GM23338 (cell line): ENCODE data around the gene ZNF566.

ENCODE experiments used
- CREB1 ChIP-seq: fragments of 250-450 bp; sonication (Bioruptor Pico); IDR thresholded peaks from 2 replicates; pipeline ENCODE4 v1.5.0; 2020; ENCODE audit warnings: low read depth, mild to moderate bottlenecking, moderate library complexity
- EZH2 ChIP-seq: fragments of 200-600 bp; sonication (generic); IDR thresholded peaks from one replicate; pipeline ENCODE4 v1.8.0; 2017; ENCODE audit warnings: antibody characterized with exemption, mild to moderate bottlenecking, low read depth; ENCODE audit not compliant: unreplicated experiment
- EZH2phosphoT487 ChIP-seq: fragments of 200-600 bp; sonication (generic); IDR thresholded peaks from one replicate; pipeline ENCODE4 v1.8.1; 2018; ENCODE audit warnings: antibody characterized with exemption; ENCODE audit not compliant: unreplicated experiment
- JUNB ChIP-seq: IDR thresholded peaks from one replicate; pipeline ENCODE4 v1.6.1; 2016; ENCODE audit warnings: antibody characterized with exemption; ENCODE audit not compliant: unreplicated experiment
- NANOG ChIP-seq: IDR thresholded peaks from 2 replicates; pipeline ENCODE4 v1.6.1; 2016; ENCODE audit warnings: antibody characterized with exemption, borderline replicate concordance
- POLR2AphosphoS5 ChIP-seq: IDR thresholded peaks from 2 replicates; pipeline ENCODE4 v1.6.1; 2016; ENCODE audit warnings: antibody characterized with exemption, low read depth
- STAT1 ChIP-seq: IDR thresholded peaks from one replicate; pipeline ENCODE4 v1.6.1; 2016; ENCODE audit warnings: antibody characterized with exemption; ENCODE audit not compliant: unreplicated experiment
- TF ChIP-seq, protein P1 (sequence below), 2 experiments: fragments of 200-600 bp in 1 of 2; sonication (generic) in 1 of 2; conservative IDR thresholded peaks; 2 replicates each; pipeline versions ENCODE4 v1.5.1 to v1.6.1; 2016 to 2017; ENCODE audit warnings: antibody characterized with exemption in 2 of 2, low read depth in 2 of 2, mild to moderate bottlenecking in 2 of 2, moderate library complexity in 1 of 2
- TF ChIP-seq, protein P2 (sequence below): IDR thresholded peaks from one replicate; pipeline ENCODE4 v1.6.1; 2018; ENCODE audit warnings: antibody characterized with exemption; ENCODE audit not compliant: unreplicated experiment
- TF ChIP-seq, protein P3 (sequence below): fragments of 250-450 bp; sonication (Bioruptor Pico); IDR thresholded peaks from 2 replicates; pipeline ENCODE4 v1.5.0; 2020; ENCODE audit warnings: mild to moderate bottlenecking, moderate library complexity

DNA sequence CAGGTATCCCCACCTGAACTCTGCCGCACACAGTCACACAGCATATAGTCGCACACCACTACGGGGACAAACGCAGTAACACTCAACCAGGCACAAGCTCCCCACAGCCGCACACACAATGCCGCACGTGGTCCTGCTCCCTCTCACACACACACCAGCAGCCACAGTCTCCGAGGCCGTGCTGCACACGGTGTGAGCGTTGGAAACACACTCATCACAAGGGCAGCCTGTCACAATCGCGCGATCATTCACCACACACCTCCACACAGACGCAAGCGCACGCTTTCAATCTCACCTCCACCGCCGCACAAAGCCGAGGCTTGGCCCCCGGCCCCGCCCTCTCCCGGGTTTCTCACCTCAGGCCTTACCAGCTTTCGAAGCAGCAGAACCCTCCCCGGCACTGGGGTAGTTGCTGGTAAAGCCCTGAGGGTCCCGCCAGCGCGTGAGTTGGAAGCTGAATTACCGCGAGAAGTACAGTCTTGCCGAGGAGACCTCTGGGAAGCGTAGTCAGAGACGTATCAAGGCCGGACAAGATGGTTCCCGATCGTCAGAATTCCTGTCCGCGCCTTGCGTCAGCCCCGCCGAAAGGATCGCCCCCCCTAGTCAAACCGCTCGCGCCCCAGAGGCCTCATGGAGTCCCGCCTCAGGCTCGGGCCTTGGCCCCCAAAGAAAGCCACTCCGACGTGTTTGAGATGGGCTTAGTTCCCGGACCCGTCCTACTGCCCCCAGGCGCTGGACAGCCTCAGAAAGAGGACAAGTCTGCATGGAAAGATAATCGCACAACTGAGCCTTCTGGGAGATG, at the start of gene ZNF566:
- TF ChIP-seq, protein P1, sequence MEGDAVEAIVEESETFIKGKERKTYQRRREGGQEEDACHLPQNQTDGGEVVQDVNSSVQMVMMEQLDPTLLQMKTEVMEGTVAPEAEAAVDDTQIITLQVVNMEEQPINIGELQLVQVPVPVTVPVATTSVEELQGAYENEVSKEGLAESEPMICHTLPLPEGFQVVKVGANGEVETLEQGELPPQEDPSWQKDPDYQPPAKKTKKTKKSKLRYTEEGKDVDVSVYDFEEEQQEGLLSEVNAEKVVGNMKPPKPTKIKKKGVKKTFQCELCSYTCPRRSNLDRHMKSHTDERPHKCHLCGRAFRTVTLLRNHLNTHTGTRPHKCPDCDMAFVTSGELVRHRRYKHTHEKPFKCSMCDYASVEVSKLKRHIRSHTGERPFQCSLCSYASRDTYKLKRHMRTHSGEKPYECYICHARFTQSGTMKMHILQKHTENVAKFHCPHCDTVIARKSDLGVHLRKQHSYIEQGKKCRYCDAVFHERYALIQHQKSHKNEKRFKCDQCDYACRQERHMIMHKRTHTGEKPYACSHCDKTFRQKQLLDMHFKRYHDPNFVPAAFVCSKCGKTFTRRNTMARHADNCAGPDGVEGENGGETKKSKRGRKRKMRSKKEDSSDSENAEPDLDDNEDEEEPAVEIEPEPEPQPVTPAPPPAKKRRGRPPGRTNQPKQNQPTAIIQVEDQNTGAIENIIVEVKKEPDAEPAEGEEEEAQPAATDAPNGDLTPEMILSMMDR (conservative IDR thresholded peaks at IDR 0.05; ENCODE audit: low read depth in 2 of 2): no peak
- TF ChIP-seq EZH2: no peak
- peak; percentile 87 for TF ChIP-seq POLR2AphosphoS5
- TF ChIP-seq, protein P2, sequence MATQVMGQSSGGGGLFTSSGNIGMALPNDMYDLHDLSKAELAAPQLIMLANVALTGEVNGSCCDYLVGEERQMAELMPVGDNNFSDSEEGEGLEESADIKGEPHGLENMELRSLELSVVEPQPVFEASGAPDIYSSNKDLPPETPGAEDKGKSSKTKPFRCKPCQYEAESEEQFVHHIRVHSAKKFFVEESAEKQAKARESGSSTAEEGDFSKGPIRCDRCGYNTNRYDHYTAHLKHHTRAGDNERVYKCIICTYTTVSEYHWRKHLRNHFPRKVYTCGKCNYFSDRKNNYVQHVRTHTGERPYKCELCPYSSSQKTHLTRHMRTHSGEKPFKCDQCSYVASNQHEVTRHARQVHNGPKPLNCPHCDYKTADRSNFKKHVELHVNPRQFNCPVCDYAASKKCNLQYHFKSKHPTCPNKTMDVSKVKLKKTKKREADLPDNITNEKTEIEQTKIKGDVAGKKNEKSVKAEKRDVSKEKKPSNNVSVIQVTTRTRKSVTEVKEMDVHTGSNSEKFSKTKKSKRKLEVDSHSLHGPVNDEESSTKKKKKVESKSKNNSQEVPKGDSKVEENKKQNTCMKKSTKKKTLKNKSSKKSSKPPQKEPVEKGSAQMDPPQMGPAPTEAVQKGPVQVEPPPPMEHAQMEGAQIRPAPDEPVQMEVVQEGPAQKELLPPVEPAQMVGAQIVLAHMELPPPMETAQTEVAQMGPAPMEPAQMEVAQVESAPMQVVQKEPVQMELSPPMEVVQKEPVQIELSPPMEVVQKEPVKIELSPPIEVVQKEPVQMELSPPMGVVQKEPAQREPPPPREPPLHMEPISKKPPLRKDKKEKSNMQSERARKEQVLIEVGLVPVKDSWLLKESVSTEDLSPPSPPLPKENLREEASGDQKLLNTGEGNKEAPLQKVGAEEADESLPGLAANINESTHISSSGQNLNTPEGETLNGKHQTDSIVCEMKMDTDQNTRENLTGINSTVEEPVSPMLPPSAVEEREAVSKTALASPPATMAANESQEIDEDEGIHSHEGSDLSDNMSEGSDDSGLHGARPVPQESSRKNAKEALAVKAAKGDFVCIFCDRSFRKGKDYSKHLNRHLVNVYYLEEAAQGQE: peak; percentile 29
- no peak for TF ChIP-seq EZH2phosphoT487
- 0 out of 2 replicates have a peak, but pooled peaks have one; percentile 6 for TF ChIP-seq CREB1
- no peak for TF ChIP-seq NANOG
- TF ChIP-seq, protein P3, sequence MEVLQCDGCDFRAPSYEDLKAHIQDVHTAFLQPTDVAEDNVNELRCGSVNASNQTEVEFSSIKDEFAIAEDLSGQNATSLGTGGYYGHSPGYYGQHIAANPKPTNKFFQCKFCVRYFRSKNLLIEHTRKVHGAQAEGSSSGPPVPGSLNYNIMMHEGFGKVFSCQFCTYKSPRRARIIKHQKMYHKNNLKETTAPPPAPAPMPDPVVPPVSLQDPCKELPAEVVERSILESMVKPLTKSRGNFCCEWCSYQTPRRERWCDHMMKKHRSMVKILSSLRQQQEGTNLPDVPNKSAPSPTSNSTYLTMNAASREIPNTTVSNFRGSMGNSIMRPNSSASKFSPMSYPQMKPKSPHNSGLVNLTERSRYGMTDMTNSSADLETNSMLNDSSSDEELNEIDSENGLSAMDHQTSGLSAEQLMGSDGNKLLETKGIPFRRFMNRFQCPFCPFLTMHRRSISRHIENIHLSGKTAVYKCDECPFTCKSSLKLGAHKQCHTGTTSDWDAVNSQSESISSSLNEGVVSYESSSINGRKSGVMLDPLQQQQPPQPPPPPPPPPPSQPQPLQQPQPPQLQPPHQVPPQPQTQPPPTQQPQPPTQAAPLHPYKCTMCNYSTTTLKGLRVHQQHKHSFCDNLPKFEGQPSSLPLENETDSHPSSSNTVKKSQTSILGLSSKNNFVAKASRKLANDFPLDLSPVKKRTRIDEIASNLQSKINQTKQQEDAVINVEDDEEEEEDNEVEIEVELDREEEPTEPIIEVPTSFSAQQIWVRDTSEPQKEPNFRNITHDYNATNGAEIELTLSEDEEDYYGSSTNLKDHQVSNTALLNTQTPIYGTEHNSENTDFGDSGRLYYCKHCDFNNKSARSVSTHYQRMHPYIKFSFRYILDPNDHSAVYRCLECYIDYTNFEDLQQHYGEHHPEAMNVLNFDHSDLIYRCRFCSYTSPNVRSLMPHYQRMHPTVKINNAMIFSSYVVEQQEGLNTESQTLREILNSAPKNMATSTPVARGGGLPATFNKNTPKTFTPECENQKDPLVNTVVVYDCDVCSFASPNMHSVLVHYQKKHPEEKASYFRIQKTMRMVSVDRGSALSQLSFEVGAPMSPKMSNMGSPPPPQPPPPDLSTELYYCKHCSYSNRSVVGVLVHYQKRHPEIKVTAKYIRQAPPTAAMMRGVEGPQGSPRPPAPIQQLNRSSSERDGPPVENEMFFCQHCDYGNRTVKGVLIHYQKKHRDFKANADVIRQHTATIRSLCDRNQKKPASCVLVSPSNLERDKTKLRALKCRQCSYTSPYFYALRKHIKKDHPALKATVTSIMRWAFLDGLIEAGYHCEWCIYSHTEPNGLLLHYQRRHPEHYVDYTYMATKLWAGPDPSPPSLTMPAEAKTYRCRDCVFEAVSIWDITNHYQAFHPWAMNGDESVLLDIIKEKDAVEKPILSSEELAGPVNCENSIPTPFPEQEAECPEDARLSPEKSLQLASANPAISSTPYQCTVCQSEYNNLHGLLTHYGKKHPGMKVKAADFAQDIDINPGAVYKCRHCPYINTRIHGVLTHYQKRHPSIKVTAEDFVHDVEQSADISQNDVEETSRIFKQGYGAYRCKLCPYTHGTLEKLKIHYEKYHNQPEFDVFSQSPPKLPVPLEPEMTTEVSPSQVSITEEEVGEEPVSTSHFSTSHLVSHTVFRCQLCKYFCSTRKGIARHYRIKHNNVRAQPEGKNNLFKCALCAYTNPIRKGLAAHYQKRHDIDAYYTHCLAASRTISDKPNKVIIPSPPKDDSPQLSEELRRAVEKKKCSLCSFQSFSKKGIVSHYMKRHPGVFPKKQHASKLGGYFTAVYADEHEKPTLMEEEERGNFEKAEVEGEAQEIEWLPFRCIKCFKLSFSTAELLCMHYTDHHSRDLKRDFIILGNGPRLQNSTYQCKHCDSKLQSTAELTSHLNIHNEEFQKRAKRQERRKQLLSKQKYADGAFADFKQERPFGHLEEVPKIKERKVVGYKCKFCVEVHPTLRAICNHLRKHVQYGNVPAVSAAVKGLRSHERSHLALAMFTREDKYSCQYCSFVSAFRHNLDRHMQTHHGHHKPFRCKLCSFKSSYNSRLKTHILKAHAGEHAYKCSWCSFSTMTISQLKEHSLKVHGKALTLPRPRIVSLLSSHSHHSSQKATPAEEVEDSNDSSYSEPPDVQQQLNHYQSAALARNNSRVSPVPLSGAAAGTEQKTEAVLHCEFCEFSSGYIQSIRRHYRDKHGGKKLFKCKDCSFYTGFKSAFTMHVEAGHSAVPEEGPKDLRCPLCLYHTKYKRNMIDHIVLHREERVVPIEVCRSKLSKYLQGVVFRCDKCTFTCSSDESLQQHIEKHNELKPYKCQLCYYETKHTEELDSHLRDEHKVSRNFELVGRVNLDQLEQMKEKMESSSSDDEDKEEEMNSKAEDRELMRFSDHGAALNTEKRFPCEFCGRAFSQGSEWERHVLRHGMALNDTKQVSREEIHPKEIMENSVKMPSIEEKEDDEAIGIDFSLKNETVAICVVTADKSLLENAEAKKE (CRISPR knock-in tag): no peak
- no peak for TF ChIP-seq JUNB
- TF ChIP-seq STAT1: no peak
